ENCODE data around the gene IFT122. TPM values are rescaled to one million over a fixed set of nuclear protein-coding genes. Genes with fewer than 3 reads are reported as not detected.

IFT122 gene
- total and polyA plus RNA-seq, 2 of the 4 experiments (the other 2 are of a cell fraction): 16.8 to 28.0 TPM

GRCh38 chr3:129403450-129403849, 36.6 kb upstream of the IFT122 start:
- no peak overlapping the region for H3K4ac ChIP-seq (ENCODE audit: low read depth, low read length)
- TF ChIP-seq, protein P1, sequence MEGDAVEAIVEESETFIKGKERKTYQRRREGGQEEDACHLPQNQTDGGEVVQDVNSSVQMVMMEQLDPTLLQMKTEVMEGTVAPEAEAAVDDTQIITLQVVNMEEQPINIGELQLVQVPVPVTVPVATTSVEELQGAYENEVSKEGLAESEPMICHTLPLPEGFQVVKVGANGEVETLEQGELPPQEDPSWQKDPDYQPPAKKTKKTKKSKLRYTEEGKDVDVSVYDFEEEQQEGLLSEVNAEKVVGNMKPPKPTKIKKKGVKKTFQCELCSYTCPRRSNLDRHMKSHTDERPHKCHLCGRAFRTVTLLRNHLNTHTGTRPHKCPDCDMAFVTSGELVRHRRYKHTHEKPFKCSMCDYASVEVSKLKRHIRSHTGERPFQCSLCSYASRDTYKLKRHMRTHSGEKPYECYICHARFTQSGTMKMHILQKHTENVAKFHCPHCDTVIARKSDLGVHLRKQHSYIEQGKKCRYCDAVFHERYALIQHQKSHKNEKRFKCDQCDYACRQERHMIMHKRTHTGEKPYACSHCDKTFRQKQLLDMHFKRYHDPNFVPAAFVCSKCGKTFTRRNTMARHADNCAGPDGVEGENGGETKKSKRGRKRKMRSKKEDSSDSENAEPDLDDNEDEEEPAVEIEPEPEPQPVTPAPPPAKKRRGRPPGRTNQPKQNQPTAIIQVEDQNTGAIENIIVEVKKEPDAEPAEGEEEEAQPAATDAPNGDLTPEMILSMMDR (conservative IDR thresholded peaks at IDR 0.05; ENCODE audit: low read depth, low read length): no peak
- TF ChIP-seq RAD21 (IDR thresholded peaks at IDR 0.05; ENCODE audit: low read length) (no peak), BHLHE40 (IDR thresholded peaks at IDR 0.05; ENCODE audit: low read depth, low read length) (no peak), RFX5 (IDR thresholded peaks at IDR 0.05; ENCODE audit: low read depth, low read length) (no peak), MAZ (IDR thresholded peaks at IDR 0.05; ENCODE audit: borderline replicate concordance, low read depth, low read length) (no peak), CHD1 (IDR thresholded peaks at IDR 0.05; ENCODE audit: low read depth, low read length) (no peak), MXI1 (IDR thresholded peaks at IDR 0.05; ENCODE audit: borderline replicate concordance, low read depth, low read length) (no peak), ELK1 (IDR thresholded peaks at IDR 0.05; ENCODE audit: borderline replicate concordance, low read depth, low read length) (no peak), CEBPB (IDR thresholded peaks at IDR 0.05; ENCODE audit: low read depth, low read length) (no peak), FOS (IDR thresholded peaks at IDR 0.05; ENCODE audit: low read depth, low read length) (no peak), RCOR1 (IDR thresholded peaks at IDR 0.05; ENCODE audit: insufficient replicate concordance, low read length) (no peak), SMC3 (IDR thresholded peaks at IDR 0.05; ENCODE audit: low read depth, low read length) (no peak)
- TF ChIP-seq, protein P2, sequence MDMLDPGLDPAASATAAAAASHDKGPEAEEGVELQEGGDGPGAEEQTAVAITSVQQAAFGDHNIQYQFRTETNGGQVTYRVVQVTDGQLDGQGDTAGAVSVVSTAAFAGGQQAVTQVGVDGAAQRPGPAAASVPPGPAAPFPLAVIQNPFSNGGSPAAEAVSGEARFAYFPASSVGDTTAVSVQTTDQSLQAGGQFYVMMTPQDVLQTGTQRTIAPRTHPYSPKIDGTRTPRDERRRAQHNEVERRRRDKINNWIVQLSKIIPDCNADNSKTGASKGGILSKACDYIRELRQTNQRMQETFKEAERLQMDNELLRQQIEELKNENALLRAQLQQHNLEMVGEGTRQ (IDR thresholded peaks at IDR 0.05; ENCODE audit: low read depth, low read length): no peak
- H2BK120ac ChIP-seq (ENCODE audit: low read depth, low read length): no peak overlapping the region
- no peaks in the 10 kb centered on the region for H3K36me3 ChIP-seq (ENCODE audit: control insufficient read depth, insufficient read depth, low read length)
- no peak overlapping the region for H3K27ac ChIP-seq (ENCODE audit: insufficient read depth, low read length)
- no peak overlapping the region for H4K91ac ChIP-seq (ENCODE audit: insufficient read depth, low read depth, low read length)
- 0 out of 2 replicates have a peak, but pooled peaks cover 2% of the 10 kb centered on the region for H3K4me1 ChIP-seq (ENCODE audit: control insufficient read depth, insufficient read depth, low read length)
- no peak overlapping the region for H3K4me2 ChIP-seq (ENCODE audit: low read depth, low read length)
- no peak overlapping the region for H2BK20ac ChIP-seq (ENCODE audit: low read depth, low read length)
- H3K9ac ChIP-seq (ENCODE audit: low read depth, low read length): no peak overlapping the region
- DNase-seq (no peak), ATAC-seq (ENCODE audit: low read depth) (no peak)
- no peak overlapping the region for H3K56ac ChIP-seq (ENCODE audit: extremely low read depth, insufficient read depth, low read length)
- H4K5ac ChIP-seq (ENCODE audit: low read depth, low read length): no peak overlapping the region
- no peaks in the 10 kb centered on the region for H3K9me1 ChIP-seq (ENCODE audit: insufficient read depth, low read length)
- dilution Hi-C loops (cut with HindIII; ENCODE audit: low sequenced_read_pairs, unreplicated experiment) (no loop called here), intact Hi-C loops (cut with micrococcal nuclease) (no loop called here), in situ Hi-C loops (cut with MboI; ENCODE audit: low sequenced_read_pairs) (no loop called here)
- H2BK5ac ChIP-seq (ENCODE audit: low read depth, low read length, poor library complexity, severe bottlenecking): no peak overlapping the region
- no peak overlapping the region for H2BK15ac ChIP-seq (ENCODE audit: low read depth, low read length)
- peaks cover 0 to 7% of the 10 kb centered on the region in 2 experiments; a peak in 2 of 4 replicates for H3K79me1 ChIP-seq (ENCODE audit: low read depth in 1 of 2, low read length in 2 of 2)
- no peak overlapping the region for H4K8ac ChIP-seq (ENCODE audit: low read depth in 2 of 2, low read length in 2 of 2)
- H3K14ac ChIP-seq (replicated peaks; ENCODE audit: low read depth, low read length): no peak overlapping the region
- no peak overlapping the region for H3K4me3 ChIP-seq (ENCODE audit: insufficient read depth, low read depth, low read length)
- H3K27me3 ChIP-seq (ENCODE audit: control insufficient read depth, insufficient read depth, low read length): no peaks in the 10 kb centered on the region
- no peak overlapping the region for H2AK5ac ChIP-seq (ENCODE audit: low read depth, low read length)
- H4K20me1 ChIP-seq (ENCODE audit: insufficient read depth, low read length): no peaks in the 10 kb centered on the region
- CTCF ChIA-PET: no interaction called here
- BruUV-seq (replicated peaks): no TSS peak
- POLR2A ChIA-PET (ENCODE audit: unreplicated experiment): no interaction called here
- H3K23ac ChIP-seq (ENCODE audit: low read depth, low read length): no peak overlapping the region
- no peak overlapping the region for H2AK9ac ChIP-seq (replicated peaks; ENCODE audit: low read depth, low read length, poor library complexity)
- H3K18ac ChIP-seq (ENCODE audit: low read depth, low read length): no peak overlapping the region
- H3K9me3 ChIP-seq (ENCODE audit: control insufficient read depth, insufficient read depth, low read length): no peaks in the 10 kb centered on the region
- WGBS, 2 experiments (ENCODE audit: extremely low coverage in 2 of 2, insufficient read length in 1 of 2): 95% methylated on average over 3 of the region's 7 CpGs; no CpG with 5 or more reads in 1 of the 2 experiments
- no peak overlapping the region for H2AFZ ChIP-seq (replicated peaks; ENCODE audit: low read length, poor library complexity)

All from IMR-90 (cell line).